Esophagus squamous epithelium (tissue), 4 donors: ENCODE measurements around the gene BLTP2.

Source experiments
- CTCF ChIP-seq, 6 experiments: fragments of 450-650 bp in 4 of 6; fragments of 200-600 bp in 2 of 6; sonication (generic) in 2 of 6; IDR thresholded peaks; one replicate each; pipeline ENCODE4 v1.5.1; 2016 to 2019; ENCODE audit warnings: antibody characterized with exemption in 6 of 6, mild to moderate bottlenecking in 4 of 6, moderate library complexity in 4 of 6
- POLR2A ChIP-seq, 4 donors: fragments of 450-650 bp; IDR thresholded peaks; one replicate each; pipeline ENCODE4 v1.6.1; 2017; ENCODE audit warnings: antibody characterized with exemption in 4 of 4, mild to moderate bottlenecking in 4 of 4, moderate library complexity in 3 of 4

GRCh38 chr17:28635506-28635905 lies 9.5 kb downstream of the BLTP2 start:
- TF ChIP-seq CTCF (IDR thresholded peaks at IDR 0.05) (no peak), POLR2A (IDR thresholded peaks at IDR 0.05) (no peak)
